Bronchial epithelial cell (primary cell): Measurements from ENCODE around the gene RAP1GAP2. TPM values are rescaled to one million over a fixed set of nuclear protein-coding genes. Genes with fewer than 3 reads are reported as not detected.

Experiments
- DNase-seq: peaks from one replicate; pipeline ENCODE4 v3.0.0-alpha.2; 2010; ENCODE audit warnings: low read depth
- FAIRE-seq: peaks from 2 replicates; lab custom pipeline; 2011; peaks lifted over from hg19 to GRCh38; lab: Jason Lieb, UNC
- H3K27me3 ChIP-seq: 2 replicates; pipeline ENCODE4 v1.5.1; 2011; ENCODE audit warnings: low read length; ENCODE audit not compliant: control insufficient read depth, insufficient read depth
- H3K36me3 ChIP-seq: 2 replicates; pipeline ENCODE4 v1.5.1; 2011; ENCODE audit warnings: low read length; ENCODE audit not compliant: control insufficient read depth, insufficient read depth
- H3K4me3 ChIP-seq: 2 replicates; pipeline ENCODE4 v1.5.1; 2011; ENCODE audit warnings: mild to moderate bottlenecking, low read depth, low read length, control low read depth
- total RNA-seq: library from RNA; depleted of rRNA; stranded (reverse); fragments of >200 nt; gene quantifications from 2 replicates; pipeline ENCODE4 v1.2.1, GENCODE V29; 2014
- TF ChIP-seq, protein P1 (sequence below): IDR thresholded peaks from 2 replicates; pipeline ENCODE4 v1.5.1; 2011; ENCODE audit warnings: mild to moderate bottlenecking, moderate library complexity, low read length, control low read depth, inconsistent platforms; ENCODE audit not compliant: insufficient read depth, severe bottlenecking

RAP1GAP2 gene
- 11.4 and 15.0 TPM in 2 replicates for total RNA-seq

DNA sequence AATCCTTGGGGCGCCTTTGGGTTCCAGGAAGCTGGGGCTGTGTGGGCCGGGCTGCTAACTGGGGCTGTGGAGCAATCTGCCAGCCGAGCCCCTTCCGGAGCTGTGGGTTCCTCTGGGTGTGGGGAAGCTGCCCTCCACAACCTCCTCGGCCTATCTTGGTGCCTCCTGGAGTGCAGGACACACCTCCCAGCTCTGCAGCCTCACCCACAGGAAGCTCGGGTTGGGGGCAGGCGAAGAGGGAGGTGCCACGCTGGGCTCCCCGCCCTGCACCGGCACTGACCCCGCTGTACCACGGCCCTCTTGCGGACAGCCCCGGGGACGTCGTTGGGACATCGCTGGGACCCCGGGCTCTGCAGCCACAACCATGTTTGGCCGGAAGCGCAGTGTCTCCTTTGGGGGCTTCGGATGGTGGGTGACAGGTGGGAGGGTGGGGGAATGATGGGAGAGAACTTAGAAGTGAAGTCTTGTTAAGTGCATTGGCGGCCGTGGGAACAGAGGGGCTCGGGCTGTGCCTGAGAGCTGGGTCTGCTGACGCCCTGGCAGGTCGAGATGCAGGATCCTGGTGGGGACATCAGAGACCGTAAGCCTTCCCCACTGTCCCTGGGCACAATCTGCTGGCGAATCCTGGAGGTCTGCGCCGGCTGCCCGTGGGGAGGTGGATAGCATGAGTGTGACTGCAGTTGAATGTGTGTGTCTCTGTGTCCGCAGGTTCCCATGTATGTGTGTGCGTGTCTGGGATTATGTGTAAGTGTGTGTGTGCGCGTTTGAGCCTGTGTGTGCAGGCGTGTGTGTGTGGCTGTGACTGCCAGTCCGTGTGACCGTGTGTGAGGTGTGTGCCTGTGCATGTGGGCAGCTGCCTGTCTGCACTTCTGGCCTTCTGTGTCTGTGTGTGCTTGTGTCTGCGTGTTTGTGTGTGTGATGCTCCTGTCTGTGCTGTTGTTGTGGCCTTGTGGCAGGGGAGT, at the start of gene RAP1GAP2:
TSS of gene RAP1GAP2 (plus strand) at position 275 of the 962 bp plus-strand sequence. CDS start at position 365, 90 bp downstream.
- Histone ChIP-seq H3K4me3 (no peak within 1 kb of the TSS), H3K36me3 (no peaks in the 10 kb centered on the region), H3K27me3 (peaks cover 4% of the 10 kb centered on the region)
- DNase-seq (no peak), FAIRE-seq (peak; percentile 86)
- TF ChIP-seq, protein P1, sequence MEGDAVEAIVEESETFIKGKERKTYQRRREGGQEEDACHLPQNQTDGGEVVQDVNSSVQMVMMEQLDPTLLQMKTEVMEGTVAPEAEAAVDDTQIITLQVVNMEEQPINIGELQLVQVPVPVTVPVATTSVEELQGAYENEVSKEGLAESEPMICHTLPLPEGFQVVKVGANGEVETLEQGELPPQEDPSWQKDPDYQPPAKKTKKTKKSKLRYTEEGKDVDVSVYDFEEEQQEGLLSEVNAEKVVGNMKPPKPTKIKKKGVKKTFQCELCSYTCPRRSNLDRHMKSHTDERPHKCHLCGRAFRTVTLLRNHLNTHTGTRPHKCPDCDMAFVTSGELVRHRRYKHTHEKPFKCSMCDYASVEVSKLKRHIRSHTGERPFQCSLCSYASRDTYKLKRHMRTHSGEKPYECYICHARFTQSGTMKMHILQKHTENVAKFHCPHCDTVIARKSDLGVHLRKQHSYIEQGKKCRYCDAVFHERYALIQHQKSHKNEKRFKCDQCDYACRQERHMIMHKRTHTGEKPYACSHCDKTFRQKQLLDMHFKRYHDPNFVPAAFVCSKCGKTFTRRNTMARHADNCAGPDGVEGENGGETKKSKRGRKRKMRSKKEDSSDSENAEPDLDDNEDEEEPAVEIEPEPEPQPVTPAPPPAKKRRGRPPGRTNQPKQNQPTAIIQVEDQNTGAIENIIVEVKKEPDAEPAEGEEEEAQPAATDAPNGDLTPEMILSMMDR = no peak

DNA sequence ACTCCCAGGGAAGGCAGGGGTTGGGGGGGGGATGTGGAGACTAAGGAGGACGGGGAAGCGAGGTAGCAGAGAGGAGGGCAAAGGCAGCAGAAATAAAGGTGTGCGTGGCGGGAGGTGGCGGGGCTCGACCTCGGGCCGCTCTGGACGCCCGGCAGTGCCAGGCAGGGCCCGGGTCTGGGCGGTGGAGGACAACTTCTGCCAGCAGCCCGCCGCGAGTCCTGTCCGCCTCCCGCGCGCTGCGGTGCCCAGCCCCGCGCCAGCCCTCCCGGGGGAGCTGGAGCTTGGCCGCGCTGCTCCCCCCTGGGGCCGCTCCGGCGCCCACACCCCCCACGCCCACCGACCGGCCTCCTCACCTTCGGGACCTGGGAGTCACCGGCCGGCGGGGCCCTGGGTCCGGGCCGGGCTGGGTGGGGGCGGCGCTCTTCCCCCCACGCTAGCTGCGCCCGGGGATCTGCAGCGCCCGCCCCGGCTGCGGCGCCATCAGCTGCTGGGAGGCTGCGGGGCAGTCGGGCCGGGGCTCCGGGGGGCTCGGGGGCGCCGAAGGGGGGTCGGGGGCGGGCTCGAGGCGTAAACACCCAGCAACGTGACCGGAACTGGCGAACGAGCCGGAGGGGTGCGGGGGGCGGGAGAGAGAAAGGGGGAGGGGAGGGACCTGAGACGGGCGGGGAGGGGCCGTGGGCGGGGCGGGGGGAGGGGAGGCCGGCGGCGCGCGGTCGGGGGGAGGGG, 47.0 kb upstream of the RAP1GAP2 start, which contains the start of gene CCDC92B:
TSS of gene CCDC92B (minus strand) at position 595 of the 726 bp plus-strand sequence. CDS start 14,507 bp downstream, outside the sequence.
- FAIRE-seq (no peak), DNase-seq (no peak)
- TF ChIP-seq, protein P1 = no peak
- H3K27me3 ChIP-seq = peaks cover 17% of the 10 kb centered on the region
- no peaks in the 10 kb centered on the region for H3K36me3 ChIP-seq
- H3K4me3 ChIP-seq = no peak within 1 kb of the TSS

- peaks cover 17% of the 10 kb centered on the region for H3K27me3 ChIP-seq
- no peak for FAIRE-seq
- no peak overlapping the region for H3K4me3 ChIP-seq
- DNase-seq = peak; percentile 42
- TF ChIP-seq, protein P1 = no peak
- no peaks in the 10 kb centered on the region for H3K36me3 ChIP-seq
Measured at GRCh38 chr17:2749784-2750181, 46.5 kb upstream of the RAP1GAP2 start.

DNA sequence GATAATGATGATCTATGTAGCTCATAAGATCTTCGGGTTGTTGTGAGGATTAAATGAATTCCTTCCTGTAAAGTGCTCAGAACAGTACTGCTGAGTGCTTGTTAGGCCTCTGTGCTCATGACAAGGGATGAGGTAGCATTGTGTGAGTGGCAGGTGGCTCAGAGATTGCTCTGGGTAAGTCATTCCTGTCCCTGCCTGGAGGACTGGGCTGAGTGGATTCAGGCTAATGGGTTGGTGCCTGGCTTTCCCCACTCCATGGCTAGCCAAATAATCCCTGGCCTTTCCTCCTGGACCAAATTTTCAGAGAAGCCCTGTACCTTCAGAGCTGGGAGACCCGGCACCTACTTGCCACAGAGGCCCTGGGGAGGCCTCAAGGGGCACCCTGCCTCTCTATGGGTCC, 45.5 kb upstream of the RAP1GAP2 start:
- Histone ChIP-seq H3K36me3 (no peaks in the 10 kb centered on the region), H3K4me3 (no peak overlapping the region), H3K27me3 (peaks cover 15% of the 10 kb centered on the region)
- DNase-seq (no peak), FAIRE-seq (no peak)
- TF ChIP-seq, protein P1 = no peak

- Histone ChIP-seq H3K4me3 (no peak overlapping the region), H3K36me3 (no peaks in the 10 kb centered on the region), H3K27me3 (peaks cover 15% of the 10 kb centered on the region)
- DNase-seq (no peak), FAIRE-seq (no peak)
- TF ChIP-seq, protein P1 = no peak
Measured at GRCh38 chr17:2751491-2751890, 44.7 kb upstream of the RAP1GAP2 start.
